ENCODE measurements around the gene DLK1. TPM values are rescaled to one million over a fixed set of nuclear protein-coding genes. Genes with fewer than 3 reads are reported as not detected.

The DLK1 gene
- total and polyA plus RNA-seq, 2 of the 13 experiments (the other 11 are each of a cell fraction or from before 2014, with no cell fraction given): 95.5 to 312 TPM

- no TSS peak for BruUV-seq (replicated peaks)
- no peaks in the 10 kb centered on the region for H3K79me2 ChIP-seq (ENCODE audit: insufficient read depth, low read length)
- no peaks in the 10 kb centered on the region for H3K36me3 ChIP-seq (replicated peaks in 1 of 2; ENCODE audit: control insufficient read depth in 1 of 2, insufficient read depth in 2 of 2, low read length in 2 of 2)
- DNase-seq (ENCODE audit: low spot score) (no peak), FAIRE-seq (no peak), ATAC-seq (no peak)
- POLR2A ChIA-PET: no interaction called here
- H3K27me3 ChIP-seq (ENCODE audit: control insufficient read depth in 1 of 2, insufficient read depth in 2 of 2, low read length in 2 of 2): no peaks in the 10 kb centered on the region
- 71% methylated on average over 6 of the region's 8 CpGs for WGBS (ENCODE audit: low lambda C conversion rate)
- intact Hi-C loops (cut with micrococcal nuclease; ENCODE audit: unreplicated experiment): no loop called here
- H3K9me3 ChIP-seq (ENCODE audit: low read length): peaks cover 6% of the 10 kb centered on the region
- CTCF ChIA-PET (ENCODE audit: low intra/inter-chr PET ratio, low total read pairs): no interaction called here
- no peak overlapping the region for H3K4me2 ChIP-seq (ENCODE audit: low read depth, low read length)
- no peak overlapping the region for H3K27ac ChIP-seq (ENCODE audit: extremely low read length, insufficient read depth, low read length)
- H4K20me1 ChIP-seq (ENCODE audit: insufficient read depth, low read length): no peaks in the 10 kb centered on the region
- no peak overlapping the region for H3K9ac ChIP-seq (ENCODE audit: insufficient read depth, low read depth, low read length)
- H3K4me1 ChIP-seq (ENCODE audit: insufficient read depth, low read length): peaks cover 26% of the 10 kb centered on the region
- no peak for TF ChIP-seq ZXDC (CRISPR knock-in tag; IDR thresholded peaks at IDR 0.05)
- TF ChIP-seq ZNF513 (CRISPR knock-in tag; conservative IDR thresholded peaks at IDR 0.05): no peak
- no peak for TF ChIP-seq CBFB (CRISPR knock-in tag; IDR thresholded peaks at IDR 0.05)
- TF ChIP-seq ZNF816 (CRISPR knock-in tag; IDR thresholded peaks at IDR 0.05; ENCODE audit: borderline replicate concordance): no peak
- TF ChIP-seq MYNN (CRISPR knock-in tag; IDR thresholded peaks at IDR 0.05; ENCODE audit: low read depth): no peak
- no peak for TF ChIP-seq ATM (IDR thresholded peaks at IDR 0.05; ENCODE audit: borderline replicate concordance)
- no peak for TF ChIP-seq RBM39 (IDR thresholded peaks at IDR 0.05; ENCODE audit: low read depth, low read length, poor library complexity, severe bottlenecking)
- TF ChIP-seq ZKSCAN1 (IDR thresholded peaks at IDR 0.05; ENCODE audit: low read length): no peak
- no peak for TF ChIP-seq HES4 (CRISPR knock-in tag; IDR thresholded peaks at IDR 0.05; ENCODE audit: borderline replicate concordance)
- no peak for TF ChIP-seq HMGXB4 (CRISPR knock-in tag; IDR thresholded peaks at IDR 0.05; ENCODE audit: borderline replicate concordance in 1 of 2, low read depth in 1 of 2)
- TF ChIP-seq ZNF101 (CRISPR knock-in tag; IDR thresholded peaks at IDR 0.05; ENCODE audit: borderline replicate concordance, low read depth): no peak
- in situ Hi-C loops (cut with HindIII; ENCODE audit: extremely low pct_ligation_motif_present, low pct_unique_long_range_greater_than_20kb): no loop called here
- no peak overlapping the region for H2AFZ ChIP-seq (ENCODE audit: low read length)
- no peak overlapping the region for H3K4me3 ChIP-seq (replicated peaks in 1 of 3; ENCODE audit: insufficient read depth in 1 of 3, low read depth in 2 of 3, low read length in 3 of 3)
Observed at GRCh38 chr14:100775351-100775830, 48.7 kb downstream of the DLK1 start.
